ENCODE data around the gene TRIM52. TPM values are rescaled to one million over a fixed set of nuclear protein-coding genes. Genes with fewer than 3 reads are reported as not detected.

The TRIM52 gene
- total RNA-seq, 1 donor from 2014 or later = 15.7 TPM

DNA sequence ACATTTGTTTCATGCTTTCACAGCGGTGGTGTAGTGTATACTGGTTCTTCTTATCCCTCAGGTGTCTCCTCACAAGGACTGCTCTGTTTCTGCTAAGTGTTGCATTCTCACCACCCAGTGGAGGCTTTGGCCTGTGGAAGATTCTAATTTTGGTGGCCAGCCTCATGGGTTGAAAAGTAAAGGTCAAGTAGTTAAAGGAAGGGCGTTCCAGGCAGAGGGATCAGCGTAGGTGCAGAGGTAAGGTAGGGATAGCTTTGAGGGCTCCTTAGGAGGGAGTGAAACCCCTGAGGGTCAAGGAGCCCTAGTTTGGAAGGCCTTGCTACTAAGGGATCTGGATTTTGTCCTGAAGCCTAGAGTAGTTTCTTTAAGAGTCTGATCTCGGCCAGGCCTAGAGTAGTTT lies 12.7 kb downstream of the TRIM52 start:
- H3K4me3 Mint-ChIP-seq (ENCODE audit: unreplicated experiment) = peak overlapping the region; percentile 92
- DNase-seq = no peak
- TF ChIP-seq, protein P1, sequence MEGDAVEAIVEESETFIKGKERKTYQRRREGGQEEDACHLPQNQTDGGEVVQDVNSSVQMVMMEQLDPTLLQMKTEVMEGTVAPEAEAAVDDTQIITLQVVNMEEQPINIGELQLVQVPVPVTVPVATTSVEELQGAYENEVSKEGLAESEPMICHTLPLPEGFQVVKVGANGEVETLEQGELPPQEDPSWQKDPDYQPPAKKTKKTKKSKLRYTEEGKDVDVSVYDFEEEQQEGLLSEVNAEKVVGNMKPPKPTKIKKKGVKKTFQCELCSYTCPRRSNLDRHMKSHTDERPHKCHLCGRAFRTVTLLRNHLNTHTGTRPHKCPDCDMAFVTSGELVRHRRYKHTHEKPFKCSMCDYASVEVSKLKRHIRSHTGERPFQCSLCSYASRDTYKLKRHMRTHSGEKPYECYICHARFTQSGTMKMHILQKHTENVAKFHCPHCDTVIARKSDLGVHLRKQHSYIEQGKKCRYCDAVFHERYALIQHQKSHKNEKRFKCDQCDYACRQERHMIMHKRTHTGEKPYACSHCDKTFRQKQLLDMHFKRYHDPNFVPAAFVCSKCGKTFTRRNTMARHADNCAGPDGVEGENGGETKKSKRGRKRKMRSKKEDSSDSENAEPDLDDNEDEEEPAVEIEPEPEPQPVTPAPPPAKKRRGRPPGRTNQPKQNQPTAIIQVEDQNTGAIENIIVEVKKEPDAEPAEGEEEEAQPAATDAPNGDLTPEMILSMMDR (IDR thresholded peaks at IDR 0.05; ENCODE audit: partially characterized antibody, unreplicated experiment) = no peak
- H3K9me3 Mint-ChIP-seq (ENCODE audit: unreplicated experiment) = peaks cover 23% of the 10 kb centered on the region
- peaks cover 6% of the 10 kb centered on the region for H3K36me3 Mint-ChIP-seq (ENCODE audit: unreplicated experiment)
- H3K4me1 Mint-ChIP-seq (ENCODE audit: low read depth, unreplicated experiment) = peaks cover 35% of the 10 kb centered on the region
- H3K27me3 Mint-ChIP-seq (ENCODE audit: unreplicated experiment) = peaks cover 14% of the 10 kb centered on the region
- peak overlapping the region; percentile 92 for H3K27ac Mint-ChIP-seq (ENCODE audit: unreplicated experiment)

DNA sequence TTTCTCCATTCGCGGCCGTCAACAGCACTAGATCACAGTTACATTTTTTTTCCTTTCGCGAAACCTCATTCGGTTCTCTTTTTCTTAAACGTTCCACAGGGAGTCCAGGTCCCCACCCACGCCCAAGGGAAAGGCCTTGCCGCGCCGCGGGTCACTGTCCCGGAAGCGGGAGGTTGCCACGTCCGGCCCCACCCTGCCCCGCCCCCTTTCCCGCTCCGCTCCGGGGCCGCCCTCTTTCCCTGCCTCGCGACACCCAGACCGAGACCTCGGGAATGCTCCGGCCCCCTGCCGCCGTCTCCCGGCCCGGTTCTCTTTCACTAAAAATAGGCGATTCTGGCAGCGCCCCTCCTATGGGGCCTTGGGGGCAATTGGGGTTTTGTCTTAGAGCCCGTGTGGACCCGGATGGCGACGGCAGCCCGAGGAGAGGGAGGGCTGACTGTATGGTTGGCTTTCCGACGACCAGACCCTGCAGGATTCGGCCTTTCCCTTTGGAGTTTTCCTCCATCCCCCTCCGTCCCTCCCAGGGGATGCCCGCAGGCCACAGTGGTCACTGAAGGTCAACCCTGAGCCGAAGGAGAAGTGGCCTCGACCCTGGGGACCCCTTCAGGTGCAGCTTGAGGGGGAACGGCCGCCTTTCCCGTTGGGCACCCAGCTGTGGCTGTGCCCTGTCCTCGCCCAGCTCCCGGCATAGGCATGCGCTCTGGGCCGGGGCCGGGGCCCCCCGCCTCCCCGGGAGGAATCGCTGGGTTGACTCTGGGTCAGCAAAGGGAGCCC lies 14.5 kb downstream of the TRIM52 start:
- DNase-seq = peak; percentile 93
- Mint-ChIP-seq H3K36me3 (ENCODE audit: unreplicated experiment) (peaks cover 6% of the 10 kb centered on the region), H3K27me3 (ENCODE audit: unreplicated experiment) (peaks cover 17% of the 10 kb centered on the region), H3K4me1 (ENCODE audit: low read depth, unreplicated experiment) (peaks cover 35% of the 10 kb centered on the region), H3K9me3 (ENCODE audit: unreplicated experiment) (peaks cover 33% of the 10 kb centered on the region), H3K27ac (ENCODE audit: unreplicated experiment) (peak overlapping the region; percentile 97), H3K4me3 (ENCODE audit: unreplicated experiment) (peak overlapping the region; percentile 92)
- TF ChIP-seq, protein P1 (IDR thresholded peaks at IDR 0.05; ENCODE audit: partially characterized antibody, unreplicated experiment) = no peak

- Mint-ChIP-seq H3K27me3 (ENCODE audit: unreplicated experiment) (peaks cover 17% of the 10 kb centered on the region), H3K27ac (ENCODE audit: unreplicated experiment) (peak overlapping the region; percentile 97), H3K4me1 (ENCODE audit: low read depth, unreplicated experiment) (peaks cover 33% of the 10 kb centered on the region), H3K4me3 (ENCODE audit: unreplicated experiment) (peak overlapping the region; percentile 92), H3K36me3 (ENCODE audit: unreplicated experiment) (peaks cover 6% of the 10 kb centered on the region), H3K9me3 (ENCODE audit: unreplicated experiment) (peaks cover 33% of the 10 kb centered on the region)
- peak; percentile 37 for DNase-seq
- TF ChIP-seq, protein P1 (IDR thresholded peaks at IDR 0.05; ENCODE audit: partially characterized antibody, unreplicated experiment) = no peak
Measured at GRCh38 chr5:181245427-181246275, 15.3 kb downstream of the TRIM52 start.

GRCh38 chr5:181243564-181244343 lies 17.2 kb downstream of the TRIM52 start, which contains the start of gene RACK1:
RACK1 (minus strand) TSS chr5:181243906; CDS start chr5:181243800, 106 bp downstream.
- H3K27me3 Mint-ChIP-seq (ENCODE audit: unreplicated experiment) = peaks cover 17% of the 10 kb centered on the region
- peak within 1 kb of the TSS; percentile 98 for H3K27ac Mint-ChIP-seq (ENCODE audit: unreplicated experiment)
- H3K4me1 Mint-ChIP-seq (ENCODE audit: low read depth, unreplicated experiment) = peaks cover 25% of the 10 kb centered on the region
- TF ChIP-seq, protein P1 (IDR thresholded peaks at IDR 0.05; ENCODE audit: partially characterized antibody, unreplicated experiment) = no peak
- H3K4me3 Mint-ChIP-seq (ENCODE audit: unreplicated experiment) = peak within 1 kb of the TSS; percentile 98
- peaks cover 6% of the 10 kb centered on the region for H3K36me3 Mint-ChIP-seq (ENCODE audit: unreplicated experiment)
- DNase-seq = peak; percentile 88
- peaks cover 32% of the 10 kb centered on the region for H3K9me3 Mint-ChIP-seq (ENCODE audit: unreplicated experiment)
